ENCODE results near the gene TSEN54.
A peak's percentile ranks its signal among the peaks of the same experiment; 100 is the strongest.
"Not testable (repeated sequence)": the region's sequence is repeated elsewhere in the genome, so short reads cannot be mapped to it uniquely, and the experiment has no call there.

The TSEN54 gene

GRCh38 chr17:75516255-75516618 lies at the start of gene TSEN54:
TSS of gene TSEN54 (plus strand) at chr17:75516528. CDS start at chr17:75516561, 33 bp downstream.
- DNase-seq = peak; percentile 94

GRCh38 chr17:75468291-75468754 lies 48.0 kb upstream of the TSEN54 start:
- no peak for DNase-seq

GRCh38 chr17:75468779-75469373 lies 47.5 kb upstream of the TSEN54 start:
- DNase-seq = no peak

- DNase-seq = no peak
These were observed 45.1 kb upstream of the TSEN54 start for GRCh38 chr17:75471207-75471606.

- no peak for DNase-seq
These were observed 44.2 kb upstream of the TSEN54 start for GRCh38 chr17:75472119-75472518.

GRCh38 chr17:75473246-75473645 lies 43.1 kb upstream of the TSEN54 start:
- DNase-seq = no peak

- no peak for DNase-seq
These were observed 41.6 kb upstream of the TSEN54 start for GRCh38 chr17:75474736-75475135.

- DNase-seq = no peak
These were observed 41.0 kb upstream of the TSEN54 start for GRCh38 chr17:75475144-75475835.

GRCh38 chr17:75475851-75476250 lies 40.5 kb upstream of the TSEN54 start:
- no peak for DNase-seq

GRCh38 chr17:75476271-75476671 lies 40.1 kb upstream of the TSEN54 start:
- DNase-seq = no peak

- DNase-seq = no peak
These were observed 39.4 kb upstream of the TSEN54 start for GRCh38 chr17:75476752-75477489.

- DNase-seq = not testable (repeated sequence)
These were observed 38.9 kb upstream of the TSEN54 start for GRCh38 chr17:75477490-75477862.

- no peak for DNase-seq
These were observed 37.8 kb upstream of the TSEN54 start for GRCh38 chr17:75478508-75478907.

- DNase-seq = no peak
These were observed 36.0 kb upstream of the TSEN54 start for GRCh38 chr17:75480281-75480680.

GRCh38 chr17:75481194-75482068 lies 34.9 kb upstream of the TSEN54 start:
- no peak for DNase-seq

GRCh38 chr17:75482098-75482942 lies 34.0 kb upstream of the TSEN54 start:
- DNase-seq = no peak

- DNase-seq = no peak
These were observed 30.6 kb upstream of the TSEN54 start for GRCh38 chr17:75485688-75486087.

- no peak for DNase-seq
These were observed 30.2 kb upstream of the TSEN54 start for GRCh38 chr17:75486151-75486550.

GRCh38 chr17:75486951-75487350 lies 29.4 kb upstream of the TSEN54 start:
- no peak for DNase-seq

GRCh38 chr17:75487351-75488070 lies 28.8 kb upstream of the TSEN54 start:
- DNase-seq = peak; percentile 74
